Heart left ventricle (tissue), 16 donors: ENCODE measurements around the gene BBX. TPM values are rescaled to one million over a fixed set of nuclear protein-coding genes. Genes with fewer than 3 reads are reported as not detected.

ENCODE experiments used
- ATAC-seq, 4 donors: fragments of 200-7000 bp; cut with Tn5 transposase; one replicate each; pipeline ENCODE4 v1.9.1; 2020 to 2022; ENCODE audit warnings: moderate library complexity in 4 of 4, mild to moderate bottlenecking in 3 of 4, moderate number of reproducible peaks in 1 of 4
- DNase-seq, 5 donors: peaks; one replicate each; pipeline ENCODE4 v3.0.0-alpha.2; 2020
- H3K27ac ChIP-seq, 12 donors: fragments of 200-600 bp; sonication (generic) in 4 of 12; one replicate each; pipeline versions ENCODE4 v1.5.0 to v1.8.0; 2016 to 2022; ENCODE audit warnings: mild to moderate bottlenecking in 2 of 12
- H3K27me3 ChIP-seq, 9 donors: fragments of 200-600 bp; sonication (generic) in 2 of 9; one replicate each; pipeline versions ENCODE4 v1.5.1 to v1.8.0; 2016 to 2022; ENCODE audit warnings: mild to moderate bottlenecking in 3 of 9
- H3K36me3 ChIP-seq, 9 donors: fragments of 200-600 bp; sonication (generic) in 2 of 9; one replicate each; pipeline versions ENCODE4 v1.5.0 to v1.8.0; 2018 to 2022; ENCODE audit warnings: mild to moderate bottlenecking in 2 of 9
- H3K4me1 ChIP-seq, 12 donors: fragments of 200-600 bp; sonication (generic) in 4 of 12; one replicate each; pipeline versions ENCODE4 v1.5.0 to v1.8.0; 2016 to 2022; ENCODE audit warnings: mild to moderate bottlenecking in 3 of 12
- H3K4me3 ChIP-seq, 12 donors: fragments of 200-600 bp; sonication (generic) in 4 of 12; one replicate each; pipeline versions ENCODE4 v1.5.0 to v1.8.0; 2017 to 2022; ENCODE audit warnings: mild to moderate bottlenecking in 9 of 12, moderate library complexity in 4 of 12
- H3K9me3 ChIP-seq, 12 donors: fragments of 200-600 bp; sonication (generic) in 4 of 12; one replicate each; pipeline versions ENCODE4 v1.5.0 to v1.8.0; 2016 to 2022; ENCODE audit warnings: mild to moderate bottlenecking in 1 of 12
- POLR2A ChIP-seq, 2 donors: fragments of 450-650 bp; IDR thresholded peaks; one replicate each; pipeline ENCODE4 v1.6.1; 2017; ENCODE audit warnings: antibody characterized with exemption in 2 of 2, mild to moderate bottlenecking in 2 of 2, moderate library complexity in 2 of 2
- WGBS, 4 donors: extraction: QIAGEN DNeasy Blood & Tissue Kit in 2 of 4; methylation state at CpG; one replicate each; pipeline versions ENCODE4 v1.1.5 to v1.1.7; 2013 to 2018; 5-methylcytosine and 5-hydroxymethylcytosine counted together
- intact Hi-C, 10 donors: fragments of 100-400 bp; cut with DNase I; formaldehyde crosslinking; loops; one replicate each; pipeline versions ENCODE4 v1.11.1 to v1.14.2; 2022
- polyA plus RNA-seq, 2 donors: library from polyadenylated mRNA; stranded (reverse); fragments of 200-250 nt; gene quantifications; one replicate each; pipeline ENCODE4 v1.2.3, GENCODE V29; 2013
- total RNA-seq, 9 donors: library from RNA; depleted of rRNA in 2 of 9; stranded (reverse); fragments of >200 nt in 2 of 9; fragmentation: NEBNext Ultra II Directional in 3 of 9; extraction: Animal tissue kit (Norgen Biotek cat#: 25700) in 3 of 9; gene quantifications; one replicate each; pipeline versions ENCODE4 v1.1.0 to v1.2.4, GENCODE V29; 2016 to 2023
- TF ChIP-seq, protein P1 (sequence below), 12 donors: fragments of 200-600 bp; sonication (generic) in 4 of 12; IDR thresholded peaks; one replicate each; pipeline versions ENCODE4 v1.5.0 to v1.8.0; 2018 to 2022; ENCODE audit warnings: antibody characterized with exemption in 12 of 12, mild to moderate bottlenecking in 5 of 12
- donor health status: ischemic (EF 13 %, LVEDD 7.1; RV severe dilation, severe dysfunction).
- donor health status: healthy with polysubstance abuse.
- donor health status: DM: no; HTN: yes; CAD: no.
- donor health status: DM: no; HTN: no; CAD: no.
- donor health status: ischemic (EF 25% LVEDD 6.9; RV normal size, moderate dysfunction).
- donor health status: ischemic (EF 25% LVEDD 5.7; RV mildly dilated, moderate dysfunction).
- donor health status: healthy.
- donor health status: DM: yes; HTN: yes; CAD: no.
- donor health status: ischemic (EF 35%, LVEDD 5.7; RV mildly dilated, moderate dysfunction).
- donor health status: nonischemic (EF 11% LVEDD 7.7; RV severe dilation, severe dysfunction).
- donor health status: DM: yes; HTN: yes; CAD: no.
- donor health status: PGD.
- donor health status: ischemic (EF 29% LVEDD 5.4; RV normal size, mild dysfunction).
- donor health status: nonischemic (EF 23%, LVEDD 6.1; RV moderate dilation, normal function).

The BBX gene
- total and polyA plus RNA-seq, 11 donors = 9.1 to 60.5 (median 46.8) TPM

DNA sequence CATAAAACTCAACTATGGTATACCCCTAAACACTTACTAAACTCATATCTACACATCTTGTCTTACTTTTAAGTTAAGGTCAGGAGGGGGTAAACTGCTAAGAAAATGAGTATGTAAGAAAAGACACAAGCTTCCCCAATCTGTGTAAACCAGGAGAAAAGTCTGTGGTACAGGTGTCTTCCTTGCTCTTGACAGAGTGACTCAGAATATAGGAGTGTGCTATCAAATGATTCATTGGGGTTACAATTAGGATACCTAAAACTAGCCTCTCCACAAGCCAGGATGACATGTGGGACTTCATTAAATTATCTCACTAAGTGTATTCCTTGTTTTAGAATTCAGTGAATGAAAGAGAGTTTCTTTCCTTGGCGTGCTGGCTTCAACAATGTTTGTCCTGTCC lies 274.8 kb downstream of the BBX start:
- Histone ChIP-seq H3K4me1 (peaks cover 0 to 27% (median 7%) of the 10 kb centered on the region in 12 donors), H3K27me3 (no peaks in the 10 kb centered on the region)
- intact Hi-C loops = no loop called here

DNA sequence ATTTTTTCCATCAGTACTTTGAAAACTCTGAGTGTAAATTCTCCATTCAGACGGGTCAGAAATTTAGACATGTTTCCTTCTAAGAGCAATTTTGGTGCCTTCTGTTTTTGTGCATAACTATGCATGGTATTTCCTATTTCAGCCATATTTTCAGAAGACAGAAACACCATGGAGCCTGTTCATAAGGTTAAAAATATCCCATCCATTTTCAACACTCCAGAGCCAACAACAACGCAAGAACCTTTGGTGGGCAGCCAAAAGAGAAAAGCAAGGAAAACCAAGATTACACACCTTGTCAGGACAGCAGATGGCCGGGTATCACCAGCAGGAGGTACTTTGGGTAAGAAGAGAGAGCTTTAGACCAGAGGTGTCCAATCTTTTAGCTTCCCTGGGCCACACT lies 275.6 kb downstream of the BBX start:
- 52 to 69% (median 61%) methylated on average over 3 of the region's 3 CpGs for WGBS, 4 donors
- intact Hi-C loops = no loop called here
- H3K27me3 ChIP-seq = no peaks in the 10 kb centered on the region
- DNase-seq (no peak), ATAC-seq (no peak)
- peaks cover 3 to 65% (median 51%) of the 10 kb centered on the region in 9 donors for H3K36me3 ChIP-seq
- TF ChIP-seq POLR2A (IDR thresholded peaks at IDR 0.05) = no peak
- TF ChIP-seq, protein P1, sequence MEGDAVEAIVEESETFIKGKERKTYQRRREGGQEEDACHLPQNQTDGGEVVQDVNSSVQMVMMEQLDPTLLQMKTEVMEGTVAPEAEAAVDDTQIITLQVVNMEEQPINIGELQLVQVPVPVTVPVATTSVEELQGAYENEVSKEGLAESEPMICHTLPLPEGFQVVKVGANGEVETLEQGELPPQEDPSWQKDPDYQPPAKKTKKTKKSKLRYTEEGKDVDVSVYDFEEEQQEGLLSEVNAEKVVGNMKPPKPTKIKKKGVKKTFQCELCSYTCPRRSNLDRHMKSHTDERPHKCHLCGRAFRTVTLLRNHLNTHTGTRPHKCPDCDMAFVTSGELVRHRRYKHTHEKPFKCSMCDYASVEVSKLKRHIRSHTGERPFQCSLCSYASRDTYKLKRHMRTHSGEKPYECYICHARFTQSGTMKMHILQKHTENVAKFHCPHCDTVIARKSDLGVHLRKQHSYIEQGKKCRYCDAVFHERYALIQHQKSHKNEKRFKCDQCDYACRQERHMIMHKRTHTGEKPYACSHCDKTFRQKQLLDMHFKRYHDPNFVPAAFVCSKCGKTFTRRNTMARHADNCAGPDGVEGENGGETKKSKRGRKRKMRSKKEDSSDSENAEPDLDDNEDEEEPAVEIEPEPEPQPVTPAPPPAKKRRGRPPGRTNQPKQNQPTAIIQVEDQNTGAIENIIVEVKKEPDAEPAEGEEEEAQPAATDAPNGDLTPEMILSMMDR (IDR thresholded peaks at IDR 0.05) = no peak
- no peak overlapping the region for H3K4me3 ChIP-seq
- H3K4me1 ChIP-seq = peaks cover 0 to 27% (median 7%) of the 10 kb centered on the region in 12 donors
- H3K27ac ChIP-seq = no peak overlapping the region
- no peaks in the 10 kb centered on the region for H3K9me3 ChIP-seq

More for the DNA sequence above, 274.8 kb downstream of the BBX start:
- ATAC-seq = no peak
- Histone ChIP-seq H3K27ac (no peak overlapping the region), H3K9me3 (no peaks in the 10 kb centered on the region), H3K4me3 (no peak overlapping the region), H3K36me3 (peaks cover 2 to 67% (median 50%) of the 10 kb centered on the region in 9 donors)
- DNase-seq = no peak
- 89 to 100% (median 97%) methylated on average over 1 of the region's 1 CpG for WGBS, 4 donors
- TF ChIP-seq, protein P1 (IDR thresholded peaks at IDR 0.05) = no peak
- no peak for TF ChIP-seq POLR2A (IDR thresholded peaks at IDR 0.05)

DNA sequence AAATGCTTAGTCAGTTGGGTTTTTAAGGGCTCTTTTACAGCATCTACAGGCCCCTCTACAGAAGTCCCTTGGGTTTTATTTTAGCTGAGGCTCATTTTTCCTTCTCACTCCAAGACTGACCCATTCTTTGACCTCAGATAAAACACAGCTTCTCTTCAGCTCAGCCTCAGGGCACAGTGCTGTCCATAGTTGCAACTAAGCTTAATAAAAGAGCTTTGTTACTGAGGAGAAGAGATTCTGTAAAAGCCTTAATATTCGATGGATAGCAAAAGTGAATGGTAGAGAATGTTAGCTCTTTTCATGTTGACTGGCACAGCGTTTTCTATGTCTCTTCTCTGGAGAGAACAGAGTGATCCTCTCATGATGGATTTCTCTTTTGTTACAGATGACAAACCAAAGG lies 277.9 kb downstream of the BBX start:
- H3K36me3 ChIP-seq = peaks cover 3 to 74% (median 71%) of the 10 kb centered on the region in 9 donors

DNA sequence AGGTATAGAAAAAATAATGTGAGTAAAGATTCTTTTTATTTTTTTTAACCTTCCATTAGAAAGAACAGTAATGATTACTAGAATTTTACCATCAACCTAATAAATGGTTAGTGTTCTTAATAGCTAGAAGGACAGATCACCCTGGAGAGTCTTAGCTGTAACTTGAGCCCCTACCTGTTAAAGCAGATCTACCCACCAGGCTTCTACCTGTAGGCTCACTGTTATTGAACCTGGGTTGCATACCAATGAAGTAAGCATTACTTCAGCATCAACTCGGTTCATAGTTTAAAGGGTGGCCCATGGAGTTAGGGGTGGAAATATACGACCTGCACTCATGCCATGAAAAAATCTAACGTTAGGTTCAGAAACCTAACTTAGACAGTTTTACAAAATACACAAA lies 280.4 kb downstream of the BBX start:
- H3K9me3 ChIP-seq = no peaks in the 10 kb centered on the region
- H3K27ac ChIP-seq = no peak overlapping the region
- no peak for DNase-seq
- no peaks in the 10 kb centered on the region for H3K27me3 ChIP-seq
- peaks cover 3 to 99% (median 81%) of the 10 kb centered on the region in 9 donors for H3K36me3 ChIP-seq
- TF ChIP-seq, protein P1 (IDR thresholded peaks at IDR 0.05) = no peak
- no peak for TF ChIP-seq POLR2A (IDR thresholded peaks at IDR 0.05)
- H3K4me3 ChIP-seq = no peak overlapping the region
- no peak for ATAC-seq
- WGBS, 4 donors = 90 to 94% (median 93%) methylated on average over 3 of the region's 3 CpGs
- H3K4me1 ChIP-seq = peaks cover 0 to 7% (median 1%) of the 10 kb centered on the region in 12 donors
- intact Hi-C loops = no loop called here

More for the DNA sequence above, 277.9 kb downstream of the BBX start:
- H3K4me1 ChIP-seq = peaks cover 0 to 27% (median 7%) of the 10 kb centered on the region in 12 donors
- H3K4me3 ChIP-seq = no peak overlapping the region
- no peaks in the 10 kb centered on the region for H3K27me3 ChIP-seq
- ATAC-seq = peak in 2 of 4 donors; percentile 14 to 37
- H3K27ac ChIP-seq = no peak overlapping the region
- intact Hi-C loops = no loop called here
- TF ChIP-seq, protein P1 (IDR thresholded peaks at IDR 0.05) = no peak
- TF ChIP-seq POLR2A (IDR thresholded peaks at IDR 0.05) = no peak
- H3K9me3 ChIP-seq = no peaks in the 10 kb centered on the region
- 81 to 93% (median 86%) methylated on average over 2 of the region's 2 CpGs for WGBS, 4 donors
- no peak for DNase-seq
